GM18517 (cell line): Measurements from ENCODE around the gene HOXA5.

Experiments
- ATAC-seq: cut with Tn5 transposase; IDR thresholded peaks from one replicate; pipeline ENCODE4 v1.9.1; 2021; ENCODE audit warnings: mild to moderate bottlenecking, moderate library complexity; ENCODE audit not compliant: unreplicated experiment

The HOXA5 gene

GRCh38 chr7:27182861-27183681 lies 39.6 kb upstream of the HOXA5 start:
- no peak for ATAC-seq

GRCh38 chr7:27182285-27182841 lies 38.9 kb upstream of the HOXA5 start:
- ATAC-seq = no peak

GRCh38 chr7:27181795-27182275 lies 38.4 kb upstream of the HOXA5 start:
- no peak for ATAC-seq

GRCh38 chr7:27180431-27181420 lies 37.2 kb upstream of the HOXA5 start:
- no peak for ATAC-seq

DNA sequence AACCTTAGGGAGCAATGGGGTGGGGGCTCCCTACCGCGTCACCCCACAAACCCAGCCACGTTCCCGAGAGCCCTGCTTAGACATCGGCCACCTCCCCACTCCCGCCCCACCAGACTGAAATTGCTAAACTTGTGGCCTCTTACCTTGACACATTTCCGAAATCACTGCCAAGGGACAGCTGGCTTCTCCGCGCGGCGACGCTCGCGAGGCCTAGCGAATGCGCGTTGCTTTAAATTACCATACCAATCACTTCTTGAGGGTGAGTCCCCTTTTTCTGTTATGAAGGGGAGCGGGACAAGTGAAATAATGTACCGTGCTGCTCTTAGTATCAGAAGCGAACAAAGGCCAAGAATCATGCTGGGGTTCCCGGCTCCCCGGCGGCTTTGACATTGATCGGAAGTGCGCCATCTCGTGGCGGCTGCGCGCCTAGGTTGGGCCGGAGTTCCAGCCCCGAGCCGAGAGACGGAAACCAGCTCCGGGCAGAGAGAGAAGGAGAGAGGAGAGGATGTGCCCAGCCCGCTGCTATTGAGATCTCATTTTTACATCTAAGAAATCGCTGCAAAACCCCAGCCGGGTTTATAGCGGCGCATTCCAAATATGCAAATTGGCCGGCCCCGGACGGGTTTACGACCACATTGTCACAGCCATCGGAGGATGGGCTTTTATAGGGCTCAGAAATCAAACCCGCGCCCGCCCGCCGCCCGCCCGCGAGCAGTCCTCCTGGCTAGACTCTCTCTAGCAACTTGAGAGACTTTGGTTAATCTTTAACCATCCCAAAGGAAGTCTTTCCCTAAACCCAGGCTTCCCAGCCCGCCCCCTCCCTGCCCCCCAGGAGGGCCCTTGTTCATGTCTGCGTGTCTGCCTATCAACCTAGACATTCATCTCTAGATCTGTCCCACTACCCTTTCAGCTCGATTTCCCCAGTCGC lies 36.3 kb upstream of the HOXA5 start:
- ATAC-seq = no peak

- no peak for ATAC-seq
Observed at GRCh38 chr7:27179030-27179429, 35.5 kb upstream of the HOXA5 start.

- no peak for ATAC-seq
Observed at GRCh38 chr7:27178366-27178765, 34.9 kb upstream of the HOXA5 start.

DNA sequence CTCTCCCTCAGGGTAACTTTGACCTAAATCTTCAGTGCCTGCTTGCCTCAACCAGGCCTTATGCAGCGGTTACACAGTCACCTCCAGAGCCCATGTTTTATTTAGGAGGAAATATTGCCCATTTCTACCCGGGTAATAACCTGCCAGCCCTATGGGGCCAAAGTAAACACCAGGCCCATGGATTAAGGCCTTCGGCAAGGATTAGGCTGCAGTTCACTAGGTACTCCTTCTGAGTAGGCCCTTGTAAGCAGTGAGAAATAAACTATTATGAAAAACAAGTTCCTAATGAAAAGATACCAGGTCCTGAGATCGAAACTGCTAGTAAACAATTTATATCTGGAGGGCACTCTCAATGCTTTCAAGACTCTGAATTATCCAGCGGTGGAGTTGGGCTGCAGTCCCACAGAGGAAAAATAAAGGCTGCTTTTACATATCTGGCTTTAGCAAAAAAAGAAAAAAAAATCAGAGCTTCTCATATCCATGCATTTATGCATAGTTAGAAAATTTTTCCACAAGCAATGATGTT lies 34.4 kb upstream of the HOXA5 start:
- no peak for ATAC-seq

- ATAC-seq = no peak
Observed at GRCh38 chr7:27176962-27177794, 33.7 kb upstream of the HOXA5 start.

GRCh38 chr7:27176524-27176845 lies 33.0 kb upstream of the HOXA5 start:
- no peak for ATAC-seq

DNA sequence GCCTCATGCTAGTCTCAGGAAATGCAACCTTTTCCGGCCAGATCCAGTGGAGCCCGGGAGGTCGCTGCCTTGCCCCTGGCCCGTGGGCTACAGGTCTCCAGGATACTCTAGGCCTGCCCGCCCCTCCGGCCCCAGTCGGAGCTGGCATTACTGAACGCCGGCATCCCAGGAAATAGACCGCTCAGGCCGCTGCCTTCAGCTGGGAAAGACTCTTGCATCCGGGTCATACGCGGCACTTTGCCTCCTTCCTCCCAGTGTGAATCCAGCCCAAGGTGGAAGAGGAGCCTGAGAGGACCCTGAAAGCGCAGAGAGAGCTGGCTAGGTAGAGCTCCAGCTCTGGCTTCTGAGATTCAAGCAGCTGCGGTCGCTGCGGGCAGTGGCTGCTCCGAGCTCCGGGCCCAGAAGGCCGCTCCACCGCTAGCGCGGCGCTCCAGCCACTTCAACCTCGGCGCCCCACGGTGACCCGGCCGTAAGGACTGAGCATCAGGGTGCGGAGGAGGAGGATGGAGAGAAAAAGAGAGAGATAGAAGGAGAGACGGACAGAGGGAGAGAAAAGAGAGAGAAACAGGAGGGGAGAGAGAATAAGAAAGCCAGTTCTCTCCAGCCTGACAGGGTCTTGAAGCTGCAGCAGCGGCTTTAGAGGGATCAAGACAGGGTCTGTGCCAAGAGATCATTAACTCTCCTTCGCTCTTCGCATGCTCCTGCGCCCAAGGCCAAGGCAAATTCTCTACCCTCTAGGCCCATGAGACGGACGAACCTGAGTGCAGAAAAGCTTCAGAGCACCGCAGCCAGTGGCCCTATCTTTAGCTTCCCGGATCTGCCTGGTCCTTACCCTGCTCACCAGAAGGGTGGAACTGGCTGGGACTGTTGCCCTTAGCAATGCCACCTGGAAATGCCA lies 32.4 kb upstream of the HOXA5 start:
- ATAC-seq = no peak

GRCh38 chr7:27174874-27175625 lies 31.6 kb upstream of the HOXA5 start:
- no peak for ATAC-seq

- ATAC-seq = no peak
Observed at GRCh38 chr7:27173956-27174873, 30.7 kb upstream of the HOXA5 start, which contains the start of gene HOXA10. Gene HOXA10, minus strand, starts transcription at chr7:27174320. Its CDS starts 14 bp downstream, at chr7:27174306.

GRCh38 chr7:27173511-27173955 lies 30.1 kb upstream of the HOXA5 start:
- no peak for ATAC-seq

DNA sequence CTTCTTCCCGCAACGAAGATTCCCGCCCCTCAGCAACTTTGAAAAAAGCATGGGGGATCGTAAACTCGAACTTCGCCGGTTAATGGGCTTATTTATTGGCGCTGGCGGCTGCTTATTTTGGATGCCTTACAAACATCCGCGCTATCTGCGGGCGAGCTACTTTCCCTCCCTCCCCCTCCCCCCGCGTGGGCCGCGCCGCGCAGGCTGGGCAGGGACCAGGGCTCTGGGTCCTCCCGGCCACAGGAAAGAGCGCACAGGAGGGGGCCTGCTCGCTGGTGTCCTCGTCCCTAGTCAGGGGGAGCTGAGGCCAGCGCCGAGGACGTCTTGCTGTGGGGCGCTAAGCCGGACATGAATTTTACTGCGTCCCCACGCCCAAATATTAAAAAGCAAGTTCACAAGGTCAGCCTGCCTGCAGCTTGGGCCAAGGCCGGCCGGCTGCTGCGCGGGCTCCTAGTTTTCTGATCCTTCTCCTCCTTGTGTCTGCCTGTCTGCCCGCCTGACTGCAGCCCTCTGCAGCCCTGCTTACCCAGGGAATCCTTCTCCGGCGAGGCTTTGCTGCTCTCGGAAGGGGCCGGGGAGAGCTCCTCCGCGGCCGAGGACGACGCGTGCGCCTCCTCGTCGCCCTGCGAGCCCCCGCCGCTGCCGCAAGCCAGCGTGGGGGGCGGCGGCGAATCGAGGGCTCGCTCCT lies 29.5 kb upstream of the HOXA5 start:
- no peak for ATAC-seq

GRCh38 chr7:27172315-27172774 lies 28.9 kb upstream of the HOXA5 start:
- ATAC-seq = no peak
